HEK293 (cell line): ENCODE results near the gene CHD5.

Source experiments
- CTCF ChIA-PET: fragments of 350-600 bp; formaldehyde crosslinking; extraction: SDS; loops from one replicate; lab custom pipeline; 2021; ENCODE audit warnings: antibody characterized with exemption; lab: Yijun Ruan, JAX
- POLR2A ChIA-PET: fragments of 300-600 bp; formaldehyde crosslinking; extraction: SDS; loops from one replicate; lab custom pipeline; 2020; ENCODE audit warnings: antibody characterized with exemption, inconsistent platforms; lab: Yijun Ruan, JAX
- H3K27ac ChIP-seq: fragments of 200-500 bp; sonication (Bioruptor generic); 2 replicates; pipeline ENCODE4 v1.5.1; 2014; ENCODE audit warnings: low read depth, low read length, control low read depth, inconsistent platforms; ENCODE audit errors: extremely low read depth
- H3K36me3 ChIP-seq, 2 experiments: fragments of 200-500 bp in 1 of 2; sonication (Bioruptor generic) in 1 of 2; 1 replicate in 1 of 2; 2 replicates in 1 of 2; pipeline ENCODE4 v1.5.1; 2014 to 2017; ENCODE audit warnings: inconsistent platforms in 2 of 2, low read length in 2 of 2; ENCODE audit not compliant: control insufficient read depth in 2 of 2, insufficient read depth in 1 of 2
- H3K4me1 ChIP-seq: fragments of 200-500 bp; sonication (Bioruptor generic); 2 replicates; pipeline ENCODE4 v1.5.1; 2014; ENCODE audit warnings: mild to moderate bottlenecking, low read length, inconsistent platforms; ENCODE audit not compliant: control insufficient read depth, insufficient read depth
- H3K4me3 ChIP-seq: 2 replicates; pipeline ENCODE4 v1.5.1; 2011; ENCODE audit warnings: low read depth, mild to moderate bottlenecking, control low read depth, low read length, moderate library complexity
- H3K9me3 ChIP-seq: fragments of 200-500 bp; sonication (Bioruptor generic); 2 replicates; pipeline ENCODE4 v1.5.1; 2014; ENCODE audit warnings: low read depth, low read length, inconsistent platforms; ENCODE audit not compliant: control insufficient read depth, insufficient read depth
- PRDM1 ChIP-seq: fragments of 450-650 bp; formaldehyde crosslinking; IDR thresholded peaks from 2 replicates; pipeline ENCODE4; 2016; ENCODE audit warnings: missing biosample characterization, missing genetic modification characterization
- SALL2 ChIP-seq: fragments of 450-650 bp; formaldehyde crosslinking; IDR thresholded peaks from 2 replicates; pipeline ENCODE4 v1.5.0; 2017; ENCODE audit warnings: missing biosample characterization, mild to moderate bottlenecking, missing genetic modification characterization, borderline replicate concordance
- ZBTB17 ChIP-seq: fragments of 450-650 bp; formaldehyde crosslinking; IDR thresholded peaks from 2 replicates; pipeline ENCODE4 v1.5.1; 2016; ENCODE audit warnings: missing biosample characterization, missing genetic modification characterization
- ZNF132 ChIP-seq: fragments of 450-650 bp; formaldehyde crosslinking; IDR thresholded peaks from 2 replicates; pipeline ENCODE4 v1.5.1; 2017; ENCODE audit warnings: missing biosample characterization, missing genetic modification characterization, borderline replicate concordance
- ZNF324 ChIP-seq: fragments of 450-650 bp; formaldehyde crosslinking; IDR thresholded peaks from 2 replicates; pipeline ENCODE4 v1.5.1; 2016; ENCODE audit warnings: missing biosample characterization, missing genetic modification characterization
- ZNF426 ChIP-seq: fragments of 450-650 bp; formaldehyde crosslinking; IDR thresholded peaks from 2 replicates; pipeline ENCODE4 v1.5.1; 2017; ENCODE audit warnings: missing biosample characterization, missing genetic modification characterization, mild to moderate bottlenecking, inconsistent platforms, moderate library complexity
- ZNF433 ChIP-seq: fragments of 450-650 bp; formaldehyde crosslinking; IDR thresholded peaks from 2 replicates; pipeline ENCODE4 v1.5.1; 2016; ENCODE audit warnings: missing biosample characterization, missing genetic modification characterization, low read depth
- ZNF473 ChIP-seq: fragments of 450-650 bp; formaldehyde crosslinking; IDR thresholded peaks from 2 replicates; pipeline ENCODE4 v1.5.1; 2017; ENCODE audit warnings: missing biosample characterization, missing genetic modification characterization
- ZNF501 ChIP-seq: fragments of 450-650 bp; formaldehyde crosslinking; IDR thresholded peaks from 2 replicates; pipeline ENCODE4 v1.5.1; 2016; ENCODE audit warnings: missing biosample characterization, missing genetic modification characterization
- ZNF521 ChIP-seq: fragments of 450-650 bp; formaldehyde crosslinking; IDR thresholded peaks from 2 replicates; pipeline ENCODE4 v1.5.1; 2017; ENCODE audit warnings: missing biosample characterization, mild to moderate bottlenecking, missing genetic modification characterization
- ZNF560 ChIP-seq: fragments of 450-650 bp; formaldehyde crosslinking; IDR thresholded peaks from 2 replicates; pipeline ENCODE4 v1.5.1; 2017; ENCODE audit warnings: missing biosample characterization, missing genetic modification characterization, borderline replicate concordance
- ZNF658 ChIP-seq: fragments of 450-650 bp; formaldehyde crosslinking; IDR thresholded peaks from 2 replicates; pipeline ENCODE4; 2016; ENCODE audit warnings: missing biosample characterization, missing genetic modification characterization
- ZNF701 ChIP-seq: fragments of 450-650 bp; formaldehyde crosslinking; IDR thresholded peaks from 2 replicates; pipeline ENCODE4 v1.5.1; 2016; ENCODE audit warnings: missing biosample characterization, missing genetic modification characterization
- TF ChIP-seq, protein P1 (sequence below): fragments of 450-650 bp; formaldehyde crosslinking; IDR thresholded peaks from 2 replicates; pipeline ENCODE4 v1.5.1; 2016; ENCODE audit warnings: missing biosample characterization, missing genetic modification characterization
- TF ChIP-seq, protein P2 (sequence below): fragments of 450-650 bp; formaldehyde crosslinking; IDR thresholded peaks from 2 replicates; pipeline ENCODE4 v1.5.1; 2016; ENCODE audit warnings: missing biosample characterization, missing genetic modification characterization
- TF ChIP-seq, protein P3 (sequence below): sonication (generic); formaldehyde crosslinking; IDR thresholded peaks from 2 replicates; pipeline ENCODE4 v1.8.1; 2022; ENCODE audit warnings: mild to moderate bottlenecking, moderate library complexity, missing genetic modification reagents
- TF ChIP-seq, protein P4 (sequence below): fragments of 450-650 bp; IDR thresholded peaks from 2 replicates; pipeline ENCODE4 v1.5.1; 2018; ENCODE audit warnings: missing biosample characterization, mild to moderate bottlenecking, missing genetic modification characterization
- TF ChIP-seq, protein P5 (sequence below): fragments of 450-650 bp; formaldehyde crosslinking; IDR thresholded peaks from 2 replicates; pipeline ENCODE4 v1.5.1; 2016; ENCODE audit warnings: missing biosample characterization, missing genetic modification characterization
- TF ChIP-seq, protein P6 (sequence below): fragments of 450-650 bp; formaldehyde crosslinking; IDR thresholded peaks from 2 replicates; pipeline ENCODE4 v1.5.0; 2017; ENCODE audit warnings: missing biosample characterization, missing genetic modification characterization, borderline replicate concordance

Gene CHD5

DNA sequence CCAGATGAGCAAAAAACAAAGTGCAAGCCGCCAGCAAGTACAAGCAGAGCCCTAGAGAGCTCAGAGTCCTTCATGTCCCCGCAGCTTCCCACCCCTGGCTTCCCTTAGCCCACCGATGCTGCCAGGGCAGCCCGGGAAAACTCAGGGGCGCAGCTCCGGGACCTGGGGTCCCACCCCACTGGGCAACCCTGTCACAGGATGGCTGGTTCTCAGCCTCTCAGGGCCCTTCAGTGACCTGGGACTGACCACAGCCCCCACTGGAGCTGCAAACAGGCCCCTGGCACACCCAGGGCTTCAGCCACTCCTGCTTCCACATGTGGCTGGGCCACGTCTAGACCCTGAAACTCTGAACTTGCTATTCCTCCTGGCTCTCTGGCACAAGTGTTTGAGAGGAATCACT, 49.5 kb downstream of the CHD5 start:
- ChIA-PET POLR2A (no interaction called here), CTCF (interaction anchor here (0.9 kb wide), 1 partner anchor 48 kb away, joined by 3 read pairs; no protein-coding TSS in a partner anchor)

More for the DNA sequence above, 49.5 kb downstream of the CHD5 start:
- no peak overlapping the region for H3K27ac ChIP-seq
- H3K4me3 ChIP-seq, result no peak overlapping the region
- TF ChIP-seq ZNF501 (tag by site-specific recombination), result no peak
- TF ChIP-seq, protein P1, sequence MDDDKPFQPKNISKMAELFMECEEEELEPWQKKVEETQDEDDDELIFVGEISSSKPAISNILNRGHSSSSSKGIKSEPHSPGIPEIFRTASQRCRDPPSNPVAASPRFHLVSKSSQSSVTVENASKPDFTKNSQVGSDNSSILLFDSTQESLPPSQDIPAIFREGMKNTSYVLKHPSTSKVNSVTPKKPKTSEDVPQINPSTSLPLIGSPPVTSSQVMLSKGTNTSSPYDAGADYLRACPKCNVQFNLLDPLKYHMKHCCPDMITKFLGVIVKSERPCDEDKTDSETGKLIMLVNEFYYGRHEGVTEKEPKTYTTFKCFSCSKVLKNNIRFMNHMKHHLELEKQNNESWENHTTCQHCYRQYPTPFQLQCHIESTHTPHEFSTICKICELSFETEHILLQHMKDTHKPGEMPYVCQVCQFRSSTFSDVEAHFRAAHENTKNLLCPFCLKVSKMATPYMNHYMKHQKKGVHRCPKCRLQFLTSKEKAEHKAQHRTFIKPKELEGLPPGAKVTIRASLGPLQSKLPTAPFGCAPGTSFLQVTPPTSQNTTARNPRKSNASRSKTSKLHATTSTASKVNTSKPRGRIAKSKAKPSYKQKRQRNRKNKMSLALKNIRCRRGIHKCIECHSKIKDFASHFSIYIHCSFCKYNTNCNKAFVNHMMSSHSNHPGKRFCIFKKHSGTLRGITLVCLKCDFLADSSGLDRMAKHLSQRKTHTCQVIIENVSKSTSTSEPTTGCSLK (tag by site-specific recombination), result no peak
- TF ChIP-seq ZNF324 (tag by site-specific recombination), result no peak
- TF ChIP-seq, protein P2, sequence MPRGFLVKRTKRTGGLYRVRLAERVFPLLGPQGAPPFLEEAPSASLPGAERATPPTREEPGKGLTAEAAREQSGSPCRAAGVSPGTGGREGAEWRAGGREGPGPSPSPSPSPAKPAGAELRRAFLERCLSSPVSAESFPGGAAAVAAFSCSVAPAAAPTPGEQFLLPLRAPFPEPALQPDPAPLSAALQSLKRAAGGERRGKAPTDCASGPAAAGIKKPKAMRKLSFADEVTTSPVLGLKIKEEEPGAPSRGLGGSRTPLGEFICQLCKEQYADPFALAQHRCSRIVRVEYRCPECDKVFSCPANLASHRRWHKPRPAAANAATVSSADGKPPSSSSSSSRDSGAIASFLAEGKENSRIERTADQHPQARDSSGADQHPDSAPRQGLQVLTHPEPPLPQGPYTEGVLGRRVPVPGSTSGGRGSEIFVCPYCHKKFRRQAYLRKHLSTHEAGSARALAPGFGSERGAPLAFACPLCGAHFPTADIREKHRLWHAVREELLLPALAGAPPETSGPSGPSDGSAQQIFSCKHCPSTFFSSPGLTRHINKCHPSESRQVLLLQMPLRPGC (tag by site-specific recombination), result no peak
- no peak for TF ChIP-seq ZNF560
- TF ChIP-seq ZBTB17 (tag by site-specific recombination), result no peak
- no peak for TF ChIP-seq ZNF658 (tag by site-specific recombination)
- TF ChIP-seq ZNF426, result no peak
- TF ChIP-seq ZNF701 (tag by site-specific recombination), result no peak
- TF ChIP-seq, protein P3, sequence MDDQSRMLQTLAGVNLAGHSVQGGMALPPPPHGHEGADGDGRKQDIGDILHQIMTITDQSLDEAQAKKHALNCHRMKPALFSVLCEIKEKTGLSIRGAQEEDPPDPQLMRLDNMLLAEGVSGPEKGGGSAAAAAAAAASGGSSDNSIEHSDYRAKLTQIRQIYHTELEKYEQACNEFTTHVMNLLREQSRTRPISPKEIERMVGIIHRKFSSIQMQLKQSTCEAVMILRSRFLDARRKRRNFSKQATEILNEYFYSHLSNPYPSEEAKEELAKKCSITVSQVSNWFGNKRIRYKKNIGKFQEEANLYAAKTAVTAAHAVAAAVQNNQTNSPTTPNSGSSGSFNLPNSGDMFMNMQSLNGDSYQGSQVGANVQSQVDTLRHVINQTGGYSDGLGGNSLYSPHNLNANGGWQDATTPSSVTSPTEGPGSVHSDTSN (CRISPR knock-in tag), result no peak
- TF ChIP-seq, protein P4, sequence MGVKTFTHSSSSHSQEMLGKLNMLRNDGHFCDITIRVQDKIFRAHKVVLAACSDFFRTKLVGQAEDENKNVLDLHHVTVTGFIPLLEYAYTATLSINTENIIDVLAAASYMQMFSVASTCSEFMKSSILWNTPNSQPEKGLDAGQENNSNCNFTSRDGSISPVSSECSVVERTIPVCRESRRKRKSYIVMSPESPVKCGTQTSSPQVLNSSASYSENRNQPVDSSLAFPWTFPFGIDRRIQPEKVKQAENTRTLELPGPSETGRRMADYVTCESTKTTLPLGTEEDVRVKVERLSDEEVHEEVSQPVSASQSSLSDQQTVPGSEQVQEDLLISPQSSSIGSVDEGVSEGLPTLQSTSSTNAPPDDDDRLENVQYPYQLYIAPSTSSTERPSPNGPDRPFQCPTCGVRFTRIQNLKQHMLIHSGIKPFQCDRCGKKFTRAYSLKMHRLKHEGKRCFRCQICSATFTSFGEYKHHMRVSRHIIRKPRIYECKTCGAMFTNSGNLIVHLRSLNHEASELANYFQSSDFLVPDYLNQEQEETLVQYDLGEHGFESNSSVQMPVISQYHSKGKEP (tag by site-specific recombination), result no peak
- no peak for TF ChIP-seq ZNF521 (tag by site-specific recombination)
- TF ChIP-seq ZNF433, result no peak
- TF ChIP-seq, protein P5, sequence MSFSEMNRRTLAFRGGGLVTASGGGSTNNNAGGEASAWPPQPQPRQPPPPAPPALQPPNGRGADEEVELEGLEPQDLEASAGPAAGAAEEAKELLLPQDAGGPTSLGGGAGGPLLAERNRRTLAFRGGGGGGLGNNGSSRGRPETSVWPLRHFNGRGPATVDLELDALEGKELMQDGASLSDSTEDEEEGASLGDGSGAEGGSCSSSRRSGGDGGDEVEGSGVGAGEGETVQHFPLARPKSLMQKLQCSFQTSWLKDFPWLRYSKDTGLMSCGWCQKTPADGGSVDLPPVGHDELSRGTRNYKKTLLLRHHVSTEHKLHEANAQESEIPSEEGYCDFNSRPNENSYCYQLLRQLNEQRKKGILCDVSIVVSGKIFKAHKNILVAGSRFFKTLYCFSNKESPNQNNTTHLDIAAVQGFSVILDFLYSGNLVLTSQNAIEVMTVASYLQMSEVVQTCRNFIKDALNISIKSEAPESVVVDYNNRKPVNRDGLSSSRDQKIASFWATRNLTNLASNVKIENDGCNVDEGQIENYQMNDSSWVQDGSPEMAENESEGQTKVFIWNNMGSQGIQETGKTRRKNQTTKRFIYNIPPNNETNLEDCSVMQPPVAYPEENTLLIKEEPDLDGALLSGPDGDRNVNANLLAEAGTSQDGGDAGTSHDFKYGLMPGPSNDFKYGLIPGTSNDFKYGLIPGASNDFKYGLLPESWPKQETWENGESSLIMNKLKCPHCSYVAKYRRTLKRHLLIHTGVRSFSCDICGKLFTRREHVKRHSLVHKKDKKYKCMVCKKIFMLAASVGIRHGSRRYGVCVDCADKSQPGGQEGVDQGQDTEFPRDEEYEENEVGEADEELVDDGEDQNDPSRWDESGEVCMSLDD, result no peak
- no peak for TF ChIP-seq ZNF473 (tag by site-specific recombination)
- TF ChIP-seq, protein P6, sequence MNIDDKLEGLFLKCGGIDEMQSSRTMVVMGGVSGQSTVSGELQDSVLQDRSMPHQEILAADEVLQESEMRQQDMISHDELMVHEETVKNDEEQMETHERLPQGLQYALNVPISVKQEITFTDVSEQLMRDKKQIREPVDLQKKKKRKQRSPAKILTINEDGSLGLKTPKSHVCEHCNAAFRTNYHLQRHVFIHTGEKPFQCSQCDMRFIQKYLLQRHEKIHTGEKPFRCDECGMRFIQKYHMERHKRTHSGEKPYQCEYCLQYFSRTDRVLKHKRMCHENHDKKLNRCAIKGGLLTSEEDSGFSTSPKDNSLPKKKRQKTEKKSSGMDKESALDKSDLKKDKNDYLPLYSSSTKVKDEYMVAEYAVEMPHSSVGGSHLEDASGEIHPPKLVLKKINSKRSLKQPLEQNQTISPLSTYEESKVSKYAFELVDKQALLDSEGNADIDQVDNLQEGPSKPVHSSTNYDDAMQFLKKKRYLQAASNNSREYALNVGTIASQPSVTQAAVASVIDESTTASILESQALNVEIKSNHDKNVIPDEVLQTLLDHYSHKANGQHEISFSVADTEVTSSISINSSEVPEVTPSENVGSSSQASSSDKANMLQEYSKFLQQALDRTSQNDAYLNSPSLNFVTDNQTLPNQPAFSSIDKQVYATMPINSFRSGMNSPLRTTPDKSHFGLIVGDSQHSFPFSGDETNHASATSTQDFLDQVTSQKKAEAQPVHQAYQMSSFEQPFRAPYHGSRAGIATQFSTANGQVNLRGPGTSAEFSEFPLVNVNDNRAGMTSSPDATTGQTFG (tag by site-specific recombination), result no peak
- no peak for TF ChIP-seq ZNF132
- TF ChIP-seq SALL2 (tag by site-specific recombination), result no peak
- TF ChIP-seq PRDM1 (tag by site-specific recombination), result no peak
- H3K4me1 ChIP-seq, result no peaks in the 10 kb centered on the region
- no peaks in the 10 kb centered on the region for H3K36me3 ChIP-seq
- H3K9me3 ChIP-seq, result no peaks in the 10 kb centered on the region
